ENCODE data around the gene ASPRV1. TPM values are rescaled to one million over a fixed set of nuclear protein-coding genes. Genes with fewer than 3 reads are reported as not detected.

The ASPRV1 gene
- polyA plus RNA-seq, 12 donors: 1.6 to 4.6 (median 2.8) TPM; not detected in 2

DNA sequence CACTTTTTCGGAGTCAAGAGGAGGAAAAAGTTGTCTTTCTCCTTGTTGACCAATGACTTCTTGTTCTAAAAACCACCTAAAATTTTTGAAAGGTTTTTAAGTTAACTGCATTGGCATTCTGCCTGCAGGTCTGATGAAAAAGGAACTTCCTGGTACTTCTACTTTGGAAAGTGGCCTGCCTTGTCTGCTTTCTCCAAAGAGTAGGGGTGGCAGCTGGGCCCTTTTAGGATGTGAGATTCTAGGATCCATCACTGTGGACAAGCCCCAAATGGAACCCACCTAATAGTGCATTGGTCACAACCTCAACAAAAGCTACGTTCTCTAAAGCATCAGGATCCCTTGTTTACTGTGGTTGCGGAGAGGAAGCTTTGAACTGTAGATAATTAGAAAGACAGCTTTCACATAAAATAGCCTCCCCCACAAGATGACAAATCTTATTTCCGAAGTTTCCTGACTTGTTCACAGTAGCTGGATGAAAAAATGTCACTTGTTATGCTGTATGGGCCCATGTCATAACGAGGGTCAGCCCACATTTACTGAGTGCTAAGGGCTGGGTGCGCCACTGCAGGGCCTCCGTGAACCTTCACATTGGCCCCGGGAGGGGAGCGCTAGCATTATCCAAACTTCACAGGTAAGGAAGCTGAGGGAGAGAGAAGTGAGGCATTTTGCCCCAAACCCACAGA is 17.4 kb downstream of the ASPRV1 start:
- no peak for DNase-seq

- no peak for DNase-seq
These were observed 18.2 kb downstream of the ASPRV1 start for GRCh38 chr2:69943000-69943842.

GRCh38 chr2:69940691-69941090 is 20.7 kb downstream of the ASPRV1 start:
- DNase-seq: no peak

GRCh38 chr2:69939722-69940121 is 21.7 kb downstream of the ASPRV1 start:
- no peak for DNase-seq

GRCh38 chr2:69937968-69938367 is 23.5 kb downstream of the ASPRV1 start:
- DNase-seq: no peak

- DNase-seq: no peak
These were observed 24.5 kb downstream of the ASPRV1 start for GRCh38 chr2:69936906-69937305.

DNA sequence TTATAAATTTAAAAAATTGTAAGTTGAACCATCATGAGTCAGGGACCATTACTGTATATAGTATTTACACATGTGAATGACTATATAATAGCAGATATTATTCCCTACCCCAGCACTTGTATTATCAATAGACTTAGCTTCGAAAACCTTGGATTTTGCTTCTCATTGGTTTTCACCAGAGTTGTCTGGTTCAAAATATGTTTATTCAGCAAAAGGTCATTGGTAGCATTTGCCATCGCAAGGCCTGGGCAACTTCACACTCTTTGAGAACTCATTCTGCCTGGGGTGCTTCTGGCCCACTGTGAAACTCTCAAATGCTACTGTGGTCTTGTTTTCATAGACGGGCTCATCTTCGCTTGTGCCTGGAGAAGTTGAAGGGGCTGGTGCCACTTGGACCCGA is 26.4 kb downstream of the ASPRV1 start:
- DNase-seq: no peak

DNA sequence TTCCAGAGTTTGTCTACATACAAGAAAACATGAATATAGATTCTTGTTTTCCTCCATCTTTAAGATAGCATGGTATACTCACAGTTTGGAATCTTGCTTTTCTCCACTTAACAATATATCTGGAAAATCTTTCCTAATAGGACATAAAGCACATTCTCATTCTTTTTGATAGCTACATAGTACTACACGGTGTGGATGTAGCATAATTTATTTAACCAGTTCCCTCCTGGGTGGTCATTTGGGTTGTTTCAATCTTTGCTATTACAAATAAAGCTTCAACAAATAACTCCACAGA is 26.9 kb downstream of the ASPRV1 start:
- no peak for DNase-seq

- DNase-seq: no peak
These were observed 27.4 kb downstream of the ASPRV1 start for GRCh38 chr2:69933839-69934613.

DNA sequence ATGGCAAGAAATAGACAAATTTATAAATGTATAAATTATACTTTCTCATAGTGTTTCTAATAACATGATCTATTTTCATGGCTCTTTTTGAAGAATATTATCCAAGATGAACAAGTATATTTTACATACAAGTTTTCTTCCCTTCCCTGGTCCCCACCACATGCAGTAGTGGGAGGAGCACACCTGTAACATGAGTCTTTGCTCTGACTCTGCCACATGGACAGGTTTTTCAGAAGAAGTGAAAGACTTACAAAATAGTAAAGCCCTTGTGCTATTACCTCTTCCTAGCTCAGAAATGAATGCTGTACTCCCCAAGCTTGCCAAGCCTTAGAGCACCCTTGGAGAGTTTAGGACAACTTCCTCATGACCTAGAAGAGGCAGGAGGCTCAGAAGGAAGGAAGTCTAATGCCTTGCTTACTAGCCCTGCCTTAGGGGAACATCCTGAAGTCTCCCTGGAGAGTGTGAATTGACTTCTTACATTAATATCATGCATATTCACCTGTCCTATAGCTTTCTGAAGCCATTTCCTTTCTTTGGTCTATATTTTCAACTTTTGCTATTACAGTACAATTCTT is 28.1 kb downstream of the ASPRV1 start:
- no peak for DNase-seq

GRCh38 chr2:69932596-69932922 is 28.9 kb downstream of the ASPRV1 start:
- no peak for DNase-seq

- DNase-seq: no peak
These were observed 29.4 kb downstream of the ASPRV1 start for GRCh38 chr2:69931832-69932595.

DNA sequence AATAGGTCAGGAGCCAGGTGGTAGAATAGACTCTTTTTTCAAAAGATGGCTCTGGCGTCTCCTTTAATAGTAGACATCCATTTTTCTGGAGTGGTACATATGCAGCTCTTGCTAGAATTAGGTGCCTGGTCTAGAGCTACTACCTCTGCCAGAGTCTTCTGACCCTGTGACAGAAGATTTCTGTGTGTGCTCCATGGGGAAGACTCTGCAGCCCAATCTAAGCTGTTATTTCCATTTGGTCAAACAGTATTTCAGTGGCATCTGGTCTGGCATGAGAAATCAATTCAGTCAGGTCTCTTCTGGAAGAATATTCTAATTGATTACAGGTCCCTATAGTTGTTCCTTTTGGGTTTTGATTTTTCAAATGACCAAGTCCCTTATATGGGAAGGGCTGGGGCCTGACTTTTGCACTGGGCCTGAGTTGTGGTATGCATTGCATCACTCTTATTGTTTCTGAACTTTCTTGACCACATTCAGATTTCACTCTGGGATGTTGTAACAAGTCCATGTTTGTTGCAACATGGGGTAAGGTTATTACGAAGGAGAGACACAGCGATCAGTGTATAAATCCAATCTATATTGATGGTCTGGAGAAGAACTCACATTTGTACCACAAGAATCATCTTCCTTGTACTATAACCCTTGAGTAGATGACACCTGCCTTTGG is 34.4 kb downstream of the ASPRV1 start:
- DNase-seq: no peak

DNA sequence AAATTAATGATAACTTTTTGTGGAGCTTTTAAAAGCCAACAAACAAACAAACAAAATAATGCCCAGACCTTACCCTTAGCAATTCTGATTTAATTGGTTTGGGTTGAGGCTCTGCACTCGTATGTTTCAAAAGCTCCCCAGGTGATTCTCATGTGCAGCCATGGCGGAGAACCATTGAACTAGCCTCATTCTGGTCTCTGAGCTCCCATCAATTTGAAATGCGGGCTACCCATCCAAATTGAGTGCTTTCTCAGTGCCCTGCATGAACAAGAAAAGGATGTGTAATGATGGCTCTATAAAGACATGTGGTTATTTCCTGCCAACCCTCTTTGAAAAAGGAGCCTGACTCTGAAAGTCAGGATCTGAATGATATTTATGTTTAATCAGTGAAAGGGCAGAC is 38.3 kb downstream of the ASPRV1 start:
- DNase-seq: no peak

DNA sequence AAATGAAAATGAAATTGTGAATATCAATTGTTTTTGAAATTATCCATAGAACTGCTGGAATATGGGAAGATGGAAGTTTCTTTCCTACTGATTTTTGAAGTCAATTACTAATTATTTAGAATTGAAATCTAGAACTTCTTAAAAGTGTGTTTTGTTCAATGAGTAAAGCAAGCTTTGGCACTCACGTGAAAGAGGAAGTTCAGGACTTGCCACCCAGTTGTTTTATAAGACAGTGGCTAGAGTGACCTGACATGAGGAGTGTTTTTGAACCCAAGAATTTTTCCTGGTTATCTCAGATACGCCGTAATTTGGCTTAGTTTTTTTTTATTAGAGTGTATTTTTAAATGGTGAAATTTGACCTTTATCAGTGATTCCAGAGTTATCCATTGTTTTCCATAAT is 43.0 kb downstream of the ASPRV1 start:
- no peak for DNase-seq

GRCh38 chr2:69917852-69918251 is 43.6 kb downstream of the ASPRV1 start:
- DNase-seq: no peak

DNA sequence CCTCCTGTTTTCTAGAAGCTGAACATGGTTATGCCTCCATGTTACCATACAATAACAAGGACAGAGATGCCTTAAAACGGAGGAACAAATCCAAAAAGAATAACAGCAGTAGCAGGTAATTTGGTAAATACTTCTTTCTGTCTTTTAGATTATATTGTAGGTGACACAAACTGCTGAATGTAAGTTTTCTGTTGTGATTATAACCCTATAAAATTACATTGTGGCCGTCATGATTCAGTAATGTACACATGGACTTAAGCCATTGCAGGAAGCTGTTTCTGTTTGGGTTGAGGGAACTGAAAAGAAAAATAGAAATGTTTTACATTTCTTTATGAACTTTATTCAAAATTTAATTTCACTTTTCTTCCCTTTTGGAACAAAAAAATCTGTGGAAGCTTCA is 45.3 kb downstream of the ASPRV1 start:
- DNase-seq: no peak

GRCh38 chr2:69914950-69915945 is 46.2 kb downstream of the ASPRV1 start, which contains the start of gene MXD1:
Gene MXD1 (plus strand): TSS chr2:69915109. CDS start chr2:69915331, 222 bp downstream.
- no peak for DNase-seq

DNA sequence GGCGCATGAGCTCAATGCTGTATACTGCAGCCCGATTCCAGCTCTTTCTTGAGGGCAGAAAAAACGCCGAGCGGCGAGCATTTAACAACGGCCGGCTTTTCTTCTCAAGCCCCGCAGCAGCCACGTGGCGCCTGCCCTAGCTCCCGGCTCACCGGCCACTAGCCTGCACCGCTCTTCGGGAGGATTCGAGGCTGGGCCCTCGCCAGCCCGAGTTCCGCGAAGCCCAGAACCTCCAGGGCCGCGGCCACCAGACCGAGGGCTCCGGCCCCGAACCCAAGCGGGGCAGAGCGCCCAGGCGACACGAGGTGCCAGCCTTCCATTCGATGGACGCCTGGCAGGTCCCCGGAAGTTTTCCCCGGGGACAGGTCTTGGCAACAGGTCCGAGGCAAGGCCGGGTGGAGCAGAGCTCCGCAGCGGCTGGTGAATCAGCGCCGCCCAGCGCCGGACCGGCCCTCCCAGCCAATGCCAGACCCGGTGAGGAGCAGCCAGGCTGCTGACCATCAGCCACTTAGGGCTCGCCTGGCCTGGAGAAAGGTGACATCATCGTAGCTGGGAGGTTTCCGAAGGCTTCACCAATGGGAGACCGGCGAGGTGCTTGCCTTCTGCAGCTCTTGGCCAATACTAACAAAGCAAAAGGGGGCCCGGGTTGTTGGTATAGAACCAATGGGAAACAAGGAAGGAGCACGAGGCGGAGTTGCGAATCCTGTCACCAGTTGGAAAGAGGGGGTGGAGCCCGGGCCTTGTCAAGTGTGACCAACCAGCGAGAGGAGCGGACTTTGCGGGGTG is 47.1 kb downstream of the ASPRV1 start:
- peak; percentile 99 for DNase-seq
